Measurements from ENCODE around the gene CADM1.

- no peak for TF ChIP-seq CTCF (conservative IDR thresholded peaks at IDR 0.05; ENCODE audit: low read depth, low read length)
- no peak for TF ChIP-seq EZH2 (IDR thresholded peaks at IDR 0.05; ENCODE audit: borderline replicate concordance, low read depth, low read length, poor library complexity, severe bottlenecking)
Measured at GRCh38 chr11:115127790-115128189, 376.4 kb downstream of the CADM1 start.
